Cardiac fibroblast (primary cell): Measurements from ENCODE around the gene ADISSP.

Source experiments
- DNase-seq, 2 donors: peaks; one replicate each; pipeline versions ENCODE4 v3.0.0 to v3.0.0-alpha.2; 2010; ENCODE audit warnings: low read depth in 2 of 2
- H3K4me3 ChIP-seq, 2 donors: replicated peaks in 1 of 2; 1 replicate in 1 of 2; 2 replicates in 1 of 2; pipeline ENCODE4 v1.5.1; 2011; ENCODE audit warnings: low read depth in 2 of 2, low read length in 2 of 2, mild to moderate bottlenecking in 2 of 2, moderate library complexity in 1 of 2
- TF ChIP-seq, protein P1 (sequence below): IDR thresholded peaks from one replicate; pipeline ENCODE4 v1.5.1; 2011; ENCODE audit warnings: low read depth, mild to moderate bottlenecking, low read length, inconsistent platforms

Gene ADISSP

DNA sequence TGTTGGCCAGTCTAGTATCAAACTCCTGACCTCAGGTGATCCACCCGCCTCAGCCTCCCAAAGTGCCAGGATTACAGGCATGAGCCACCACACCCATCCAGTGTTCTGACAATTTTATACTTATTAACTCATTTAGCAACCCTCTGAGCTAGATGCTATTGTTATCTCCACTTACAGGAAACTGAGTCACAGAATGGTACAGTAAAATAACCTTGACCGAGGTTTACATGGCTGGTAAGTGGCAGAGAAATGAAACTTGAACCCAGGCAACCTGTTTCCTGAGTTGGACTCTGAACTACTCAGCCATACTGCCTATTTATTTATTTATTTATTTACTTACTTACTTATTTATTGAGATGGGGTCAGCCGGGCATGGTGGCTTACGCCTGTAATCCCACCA is 48.5 kb downstream of the ADISSP start:
- TF ChIP-seq, protein P1, sequence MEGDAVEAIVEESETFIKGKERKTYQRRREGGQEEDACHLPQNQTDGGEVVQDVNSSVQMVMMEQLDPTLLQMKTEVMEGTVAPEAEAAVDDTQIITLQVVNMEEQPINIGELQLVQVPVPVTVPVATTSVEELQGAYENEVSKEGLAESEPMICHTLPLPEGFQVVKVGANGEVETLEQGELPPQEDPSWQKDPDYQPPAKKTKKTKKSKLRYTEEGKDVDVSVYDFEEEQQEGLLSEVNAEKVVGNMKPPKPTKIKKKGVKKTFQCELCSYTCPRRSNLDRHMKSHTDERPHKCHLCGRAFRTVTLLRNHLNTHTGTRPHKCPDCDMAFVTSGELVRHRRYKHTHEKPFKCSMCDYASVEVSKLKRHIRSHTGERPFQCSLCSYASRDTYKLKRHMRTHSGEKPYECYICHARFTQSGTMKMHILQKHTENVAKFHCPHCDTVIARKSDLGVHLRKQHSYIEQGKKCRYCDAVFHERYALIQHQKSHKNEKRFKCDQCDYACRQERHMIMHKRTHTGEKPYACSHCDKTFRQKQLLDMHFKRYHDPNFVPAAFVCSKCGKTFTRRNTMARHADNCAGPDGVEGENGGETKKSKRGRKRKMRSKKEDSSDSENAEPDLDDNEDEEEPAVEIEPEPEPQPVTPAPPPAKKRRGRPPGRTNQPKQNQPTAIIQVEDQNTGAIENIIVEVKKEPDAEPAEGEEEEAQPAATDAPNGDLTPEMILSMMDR: no peak
- no peak for DNase-seq
- H3K4me3 ChIP-seq: no peak overlapping the region

DNA sequence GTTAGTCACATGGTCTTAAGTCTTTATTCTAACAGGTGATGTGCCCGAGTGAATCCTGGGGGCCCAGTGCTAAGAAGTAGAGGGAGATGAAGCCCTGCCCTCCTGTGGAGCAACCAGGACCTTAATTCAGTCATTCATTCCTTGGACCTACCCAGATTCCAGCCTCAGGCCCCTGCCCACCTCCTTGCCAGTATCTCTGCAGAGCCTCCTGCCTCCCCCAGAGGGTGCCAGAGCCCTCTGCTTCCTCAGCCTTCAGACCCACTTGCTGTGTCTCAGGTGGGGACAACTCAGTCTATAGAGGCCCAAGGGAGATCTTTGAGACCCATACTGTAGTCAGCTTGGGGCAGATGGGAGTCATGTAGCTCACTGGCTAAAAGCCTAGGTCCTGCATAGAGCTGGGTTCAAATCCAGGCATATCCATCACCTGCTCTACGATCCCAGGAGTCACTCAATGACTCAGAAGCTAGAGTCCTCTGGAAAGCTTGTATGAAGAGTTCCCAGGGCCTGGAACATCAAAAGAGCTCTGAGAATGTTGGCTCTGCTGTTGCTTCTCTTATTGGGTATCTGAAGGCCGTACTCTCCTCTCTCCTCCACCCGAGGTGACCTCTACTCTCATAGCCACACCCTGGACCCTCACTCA is 51.2 kb downstream of the ADISSP start:
- H3K4me3 ChIP-seq: no peak overlapping the region
- peak; percentile 56 to 72 for DNase-seq
- TF ChIP-seq, protein P1: peak; percentile 84

DNA sequence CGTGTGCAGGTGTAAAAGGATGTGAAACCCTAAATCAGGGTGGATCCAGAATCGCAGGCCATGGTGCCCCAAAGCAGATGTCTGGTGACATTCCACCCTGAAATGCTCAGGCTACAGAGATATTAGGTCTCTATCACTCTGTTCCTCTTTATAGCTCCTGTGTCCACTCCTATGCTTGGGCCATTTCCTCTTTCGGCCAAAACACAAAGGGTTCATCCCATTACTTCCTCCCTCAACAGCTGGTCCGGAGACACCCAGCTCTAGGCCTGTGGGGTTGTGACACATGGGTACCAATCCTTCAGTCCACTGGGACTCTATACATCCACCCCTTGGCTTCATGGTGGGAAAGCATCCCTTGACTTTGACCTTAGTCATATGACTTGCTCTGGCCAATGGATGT is 53.5 kb downstream of the ADISSP start:
- no peak for DNase-seq
- TF ChIP-seq, protein P1: no peak
- H3K4me3 ChIP-seq: no peak overlapping the region

DNA sequence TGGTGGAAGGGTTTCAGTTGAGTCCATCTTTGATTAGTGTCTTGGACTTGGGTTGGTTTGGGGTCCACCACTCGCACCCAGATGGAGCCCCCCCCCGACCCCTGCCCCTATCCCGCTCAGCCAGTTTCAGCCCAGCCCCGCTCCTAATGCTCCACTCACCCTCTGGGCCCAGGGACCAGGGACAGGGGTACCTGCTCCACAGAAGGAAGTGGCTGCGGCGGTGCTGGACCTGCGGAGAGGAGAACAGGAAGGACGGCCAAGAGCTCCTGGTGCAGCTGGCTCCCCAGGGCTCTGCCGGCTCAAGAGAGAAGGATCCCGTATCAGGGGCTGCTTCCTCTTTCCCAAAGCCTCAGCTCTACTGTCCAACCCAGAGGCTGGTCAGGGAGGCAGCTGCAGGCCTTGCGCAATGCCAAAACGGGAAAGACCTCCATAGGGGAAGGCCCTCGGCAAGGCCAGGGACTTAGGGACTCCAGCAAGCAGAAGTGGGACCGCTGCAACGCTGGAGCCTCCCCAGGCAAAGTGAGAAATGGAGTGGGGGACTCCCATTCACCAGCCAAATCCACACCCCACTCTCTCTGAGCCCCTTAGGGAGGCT is 55.2 kb downstream of the ADISSP start, which contains the start of gene SIGLEC1:
Gene SIGLEC1 (minus strand): TSS at position 322 of the 595 bp plus-strand sequence. CDS start 5,472 bp downstream, outside the sequence.
- TF ChIP-seq, protein P1: no peak
- DNase-seq: no peak
- H3K4me3 ChIP-seq: no peak within 1 kb of the TSS

DNA sequence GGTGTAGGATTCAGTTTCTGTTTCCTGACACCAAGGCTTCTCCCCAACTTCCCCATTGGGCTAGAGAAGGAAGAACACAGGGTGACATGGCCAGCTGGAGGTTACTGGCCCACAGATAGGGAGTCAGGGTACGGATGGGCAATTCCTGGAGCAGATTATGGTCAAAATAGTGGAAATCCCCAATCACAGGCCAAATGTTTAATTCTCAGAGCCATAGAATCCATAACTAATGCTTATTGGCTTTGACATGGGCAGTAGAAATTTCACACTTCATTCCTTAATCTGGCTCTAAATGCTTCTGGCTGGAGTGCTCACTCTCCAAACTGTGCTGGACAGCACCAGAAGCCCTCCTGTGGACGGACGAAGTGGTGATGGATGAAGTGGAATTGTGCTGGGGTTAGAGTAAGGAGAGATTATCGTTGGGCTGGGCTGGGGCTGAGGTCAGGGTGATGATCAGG is 56.0 kb downstream of the ADISSP start:
- no peak for DNase-seq
- H3K4me3 ChIP-seq: no peak overlapping the region
- TF ChIP-seq, protein P1: no peak

DNA sequence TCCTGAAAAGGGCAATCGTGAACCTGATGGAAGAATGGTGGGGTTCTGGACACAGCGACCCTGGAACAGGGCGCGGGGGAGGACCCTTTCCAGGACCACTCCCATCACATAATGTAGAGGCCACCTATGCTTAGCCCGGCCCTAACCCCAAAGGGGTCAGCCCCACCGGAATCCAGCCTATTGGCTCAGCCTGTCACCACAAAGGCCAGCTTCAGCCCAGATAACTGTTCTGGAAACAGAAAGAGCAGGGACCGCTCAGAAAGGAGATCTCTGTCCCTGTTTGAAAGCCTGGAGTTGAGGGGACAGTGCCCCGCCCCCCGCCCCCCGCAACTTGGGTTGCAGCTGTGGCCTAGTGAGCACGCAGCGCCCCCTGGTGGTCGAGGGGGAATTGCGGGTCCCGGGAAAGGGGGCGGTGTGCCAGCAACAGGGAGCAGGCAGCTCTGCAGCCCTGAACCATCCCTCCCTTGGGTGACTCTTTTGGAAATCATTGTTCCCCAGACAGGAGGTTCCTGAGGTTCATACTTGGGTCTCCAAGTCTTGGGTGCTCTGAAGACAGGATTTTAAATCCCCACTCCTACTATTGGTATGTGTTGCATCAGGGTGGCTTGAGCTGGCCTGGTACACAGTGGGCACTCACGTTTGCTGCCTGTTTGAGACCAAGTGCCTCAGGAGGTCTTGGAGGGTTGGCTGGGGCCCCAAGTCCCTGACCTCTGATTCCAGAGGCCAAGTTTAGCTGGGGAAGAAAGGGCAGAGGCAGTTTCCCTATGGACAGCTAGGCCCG is 56.7 kb downstream of the ADISSP start:
- H3K4me3 ChIP-seq: no peak overlapping the region
- TF ChIP-seq, protein P1: peak; percentile 91
- DNase-seq: peak; percentile 55 to 58
